HG02588 (cell line): ENCODE data around the gene HOTAIR.

Experiments used
- ATAC-seq: cut with Tn5 transposase; IDR thresholded peaks from one replicate; pipeline ENCODE4 v1.9.1; 2021; ENCODE audit warnings: mild to moderate bottlenecking, moderate library complexity; ENCODE audit not compliant: unreplicated experiment

HOTAIR gene

GRCh38 chr12:54000116-54001114 is 25.7 kb upstream of the HOTAIR start, which contains the start of gene HOXC9:
Gene HOXC9 (plus strand): TSS chr12:54000161. CDS start chr12:54000189, 28 bp downstream.
- ATAC-seq = no peak

GRCh38 chr12:53999559-54000115 is 24.9 kb upstream of the HOTAIR start:
- no peak for ATAC-seq

- ATAC-seq = no peak
These were observed 24.1 kb upstream of the HOTAIR start for GRCh38 chr12:53998900-53999236.

GRCh38 chr12:53998110-53998899 is 23.6 kb upstream of the HOTAIR start:
- no peak for ATAC-seq

GRCh38 chr12:53997204-53998109 is 22.7 kb upstream of the HOTAIR start:
- no peak for ATAC-seq

GRCh38 chr12:53996240-53997203 is 21.8 kb upstream of the HOTAIR start:
- no peak for ATAC-seq

- no peak for ATAC-seq
These were observed 20.9 kb upstream of the HOTAIR start for GRCh38 chr12:53995378-53996239.

- ATAC-seq = no peak
These were observed 20.2 kb upstream of the HOTAIR start for GRCh38 chr12:53995002-53995377.

- ATAC-seq = no peak
These were observed 19.7 kb upstream of the HOTAIR start for GRCh38 chr12:53994264-53995001.

- no peak for ATAC-seq
These were observed 19.2 kb upstream of the HOTAIR start for GRCh38 chr12:53994009-53994263.

- ATAC-seq = no peak
These were observed 18.6 kb upstream of the HOTAIR start for GRCh38 chr12:53993162-53994008.

GRCh38 chr12:53992377-53992889 is 17.7 kb upstream of the HOTAIR start:
- ATAC-seq = no peak

GRCh38 chr12:53991077-53991460 is 16.3 kb upstream of the HOTAIR start:
- no peak for ATAC-seq

- ATAC-seq = no peak
These were observed 15.7 kb upstream of the HOTAIR start for GRCh38 chr12:53990311-53991076.

GRCh38 chr12:53989227-53990113 is 14.7 kb upstream of the HOTAIR start:
- no peak for ATAC-seq
